ENCODE data around the gene FILIP1L.

The FILIP1L gene

GRCh38 chr3:99881121-99881524, 233.2 kb downstream of the FILIP1L start:
- no peak for DNase-seq

GRCh38 chr3:99879275-99879674, 235.0 kb downstream of the FILIP1L start:
- no peak for DNase-seq

DNA sequence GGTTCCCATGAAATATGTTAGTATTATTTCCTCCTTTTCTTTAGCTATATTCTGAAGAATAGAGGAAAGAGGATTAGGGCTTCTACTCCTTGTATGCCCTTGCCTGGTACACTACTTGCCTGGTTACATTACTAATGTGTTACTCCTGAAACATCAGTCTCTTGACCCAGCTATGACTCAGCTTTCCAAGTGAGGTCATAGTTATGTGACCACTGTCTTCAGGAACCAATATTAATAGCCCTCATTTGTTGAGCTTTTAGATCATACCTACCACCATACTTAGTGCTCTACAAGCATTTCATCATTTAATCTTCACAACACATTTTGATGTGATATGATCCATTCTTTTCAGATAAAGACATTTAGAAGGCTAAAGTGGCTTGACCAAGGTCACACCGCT, 236.3 kb downstream of the FILIP1L start:
- DNase-seq = no peak

- DNase-seq = no peak
Observed at GRCh38 chr3:99877031-99877579, 237.2 kb downstream of the FILIP1L start.

GRCh38 chr3:99875929-99876841, 238.1 kb downstream of the FILIP1L start:
- no peak for DNase-seq

DNA sequence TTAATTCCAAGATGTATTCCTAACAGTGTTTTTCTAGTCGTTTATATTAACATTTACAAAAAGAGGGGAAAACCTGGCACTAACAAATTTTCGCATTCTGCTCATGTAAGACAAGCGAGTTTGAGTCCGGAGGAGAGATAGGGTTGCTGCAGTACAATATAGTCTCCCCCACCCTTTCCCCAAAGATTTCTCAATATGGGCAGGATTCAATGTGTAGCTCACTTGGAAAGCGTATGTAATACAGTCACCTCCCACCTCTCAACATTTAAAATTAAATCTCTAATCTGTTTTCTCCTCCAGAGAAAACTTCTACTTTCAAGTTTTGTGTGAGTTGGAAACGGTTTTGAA, 238.7 kb downstream of the FILIP1L start:
- DNase-seq = no peak

DNA sequence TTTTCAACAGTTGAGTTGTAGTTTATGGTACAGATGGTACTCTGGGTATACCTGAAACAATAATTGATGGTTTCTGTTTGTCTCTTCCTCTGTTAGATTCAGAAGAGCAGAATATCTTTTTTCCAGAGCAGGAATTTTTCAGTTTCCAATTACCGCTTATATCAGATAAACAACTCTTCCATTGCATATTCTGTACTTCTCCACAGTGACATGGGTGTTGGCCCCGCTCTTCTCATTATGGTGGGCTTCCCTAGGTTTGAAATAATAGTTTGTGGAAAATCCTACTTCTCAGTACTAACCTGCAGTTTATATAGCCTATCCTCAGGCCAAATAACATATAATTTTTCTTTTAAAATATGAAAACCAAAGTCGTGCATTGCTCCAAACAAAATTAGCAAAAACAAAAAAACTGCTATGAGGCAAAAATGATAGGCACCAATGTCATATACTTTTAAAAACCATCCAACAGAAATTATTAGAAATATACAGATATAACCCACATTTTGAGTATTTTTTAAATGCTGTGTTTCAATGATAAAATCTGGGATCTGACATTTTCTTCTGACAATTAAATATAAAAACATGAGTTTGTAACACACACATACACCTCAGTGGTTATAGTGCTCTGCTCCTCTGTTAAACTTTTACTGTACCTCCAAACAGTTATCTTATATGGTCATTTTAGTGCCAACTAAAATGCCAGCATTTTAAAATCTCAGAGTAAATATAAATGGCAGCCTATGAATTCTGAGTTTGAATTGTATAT, 239.9 kb downstream of the FILIP1L start:
- no peak for DNase-seq

DNA sequence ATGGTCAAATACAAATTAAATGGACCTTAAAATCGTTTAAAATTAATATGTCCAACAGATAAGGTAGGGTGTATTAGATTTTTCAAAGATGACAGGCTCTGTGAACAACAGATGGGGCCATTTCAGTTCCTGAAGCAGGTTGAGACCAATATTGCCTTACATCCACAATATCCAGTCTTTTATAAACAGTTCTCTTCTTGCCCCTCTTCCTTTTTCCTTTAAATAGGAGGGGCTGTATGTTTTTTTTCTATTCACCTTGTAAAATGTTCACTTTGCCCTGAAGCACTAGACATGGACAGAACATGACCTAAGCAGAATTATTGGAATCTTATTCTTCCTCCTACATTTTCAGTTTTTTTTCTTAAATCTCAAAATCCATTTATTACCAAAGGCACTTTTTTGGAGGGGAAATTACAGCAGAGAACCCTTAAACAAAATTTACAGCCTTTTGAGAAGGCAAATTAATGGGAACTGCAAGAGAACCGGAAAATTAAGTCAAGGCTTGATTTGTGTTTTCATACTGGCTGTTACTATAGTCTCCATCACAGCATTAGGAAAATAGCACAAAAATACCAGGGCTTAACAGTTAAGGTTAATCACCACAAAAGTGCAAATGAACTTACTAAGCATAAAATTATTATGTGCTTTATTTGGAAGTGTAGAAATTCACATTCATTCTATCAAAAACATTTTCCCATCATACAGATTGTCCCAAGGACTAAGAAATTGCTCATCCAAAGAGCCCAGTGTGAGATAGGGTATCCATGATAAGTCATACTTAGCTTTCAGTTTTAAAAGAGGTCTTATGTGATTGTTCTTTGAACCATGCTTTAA, 240.8 kb downstream of the FILIP1L start:
- DNase-seq = no peak

GRCh38 chr3:99872923-99873254, 241.4 kb downstream of the FILIP1L start:
- no peak for DNase-seq

- no peak for DNase-seq
Observed at GRCh38 chr3:99871231-99872045, 242.9 kb downstream of the FILIP1L start.

DNA sequence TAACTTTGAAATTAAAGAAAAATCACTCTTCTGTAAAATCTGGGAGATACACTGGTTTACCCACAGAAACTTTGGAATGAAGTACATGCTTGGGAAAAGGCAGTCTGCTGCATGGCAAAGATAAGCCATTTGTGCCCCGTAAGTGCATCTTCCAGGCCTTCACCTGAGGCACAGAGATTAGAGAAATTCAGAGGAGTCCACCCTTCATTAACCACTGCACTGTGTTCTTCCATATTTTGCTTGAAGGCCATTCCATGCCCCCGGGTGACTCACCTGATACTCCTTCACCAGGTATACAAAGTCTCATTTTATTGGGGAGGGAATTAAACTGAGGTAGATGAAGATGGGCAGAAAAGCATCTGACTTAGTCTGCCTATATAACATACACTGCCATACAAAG, 243.6 kb downstream of the FILIP1L start:
- DNase-seq = no peak

- no peak for DNase-seq
Observed at GRCh38 chr3:99869621-99870020, 244.7 kb downstream of the FILIP1L start.

DNA sequence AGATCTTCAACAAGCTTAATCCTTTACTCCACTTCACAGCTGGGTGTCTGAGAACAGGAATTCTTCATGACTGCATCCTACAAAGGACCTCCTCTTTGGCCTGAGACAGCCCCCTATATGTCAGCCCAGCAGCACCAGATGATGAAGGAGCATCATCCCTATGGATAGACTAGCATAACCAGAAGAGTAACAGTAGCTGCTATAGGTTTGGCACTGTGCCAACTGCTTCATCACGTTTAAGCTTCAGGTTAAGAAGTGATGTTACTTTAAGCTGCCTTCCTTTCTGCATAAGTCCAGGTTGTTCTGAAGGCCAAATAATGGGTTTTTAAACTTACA, 246.0 kb downstream of the FILIP1L start:
- no peak for DNase-seq

DNA sequence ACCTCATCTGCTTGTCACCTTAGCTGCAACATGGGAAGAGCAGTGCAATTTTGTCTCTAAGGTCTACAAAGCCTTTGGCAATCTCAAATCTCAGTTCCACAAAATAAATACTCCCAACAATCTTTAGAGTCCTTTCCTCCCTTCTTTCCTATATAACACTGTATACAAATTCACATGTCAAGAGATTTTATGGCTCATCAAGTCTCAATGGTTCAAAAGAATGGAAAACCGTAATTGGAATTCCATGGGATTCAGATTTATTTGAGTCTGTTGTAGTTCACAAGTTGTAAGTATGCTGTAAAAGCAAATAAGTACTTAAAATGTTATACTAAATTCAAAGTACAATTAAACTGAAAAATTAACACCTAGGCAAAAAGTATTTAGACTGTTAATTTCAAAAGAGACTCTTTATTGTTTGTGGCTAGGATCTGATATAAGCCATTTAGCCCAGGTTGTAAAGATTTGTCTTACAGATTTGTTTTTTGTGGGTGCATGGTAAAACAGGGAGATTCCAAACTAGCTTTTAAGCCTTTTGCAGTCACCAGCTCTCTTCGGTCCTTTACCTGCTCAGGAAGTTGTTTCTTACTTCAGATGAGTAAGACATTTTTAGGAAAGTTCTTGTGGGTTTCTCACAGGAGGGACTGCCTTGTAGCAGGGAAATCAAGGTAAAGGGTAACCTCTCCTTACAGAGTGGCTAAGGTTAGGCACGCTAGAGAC, 246.5 kb downstream of the FILIP1L start:
- no peak for DNase-seq

- peak; percentile 67 for DNase-seq
Observed at GRCh38 chr3:99866261-99866761, 248.0 kb downstream of the FILIP1L start.

DNA sequence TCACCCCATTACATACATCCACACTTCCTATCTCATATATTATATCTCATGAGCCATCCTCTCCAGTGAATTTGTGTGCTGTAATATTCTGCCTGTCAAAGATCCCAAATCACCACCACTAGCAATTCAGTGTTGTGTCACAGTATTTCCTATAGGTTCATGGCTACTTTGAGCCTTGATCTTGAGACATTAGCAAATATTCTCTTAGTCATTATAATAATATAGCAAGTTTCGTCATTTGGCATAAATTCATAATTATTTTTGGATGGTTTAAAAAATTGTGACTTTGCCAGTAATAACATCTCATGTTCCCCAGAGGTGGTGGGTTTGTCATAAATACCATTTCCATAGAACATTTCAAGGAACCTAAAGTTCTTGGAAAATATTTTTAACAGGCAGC, 249.0 kb downstream of the FILIP1L start:
- DNase-seq = no peak

- no peak for DNase-seq
Observed at GRCh38 chr3:99864289-99864688, 250.0 kb downstream of the FILIP1L start.

DNA sequence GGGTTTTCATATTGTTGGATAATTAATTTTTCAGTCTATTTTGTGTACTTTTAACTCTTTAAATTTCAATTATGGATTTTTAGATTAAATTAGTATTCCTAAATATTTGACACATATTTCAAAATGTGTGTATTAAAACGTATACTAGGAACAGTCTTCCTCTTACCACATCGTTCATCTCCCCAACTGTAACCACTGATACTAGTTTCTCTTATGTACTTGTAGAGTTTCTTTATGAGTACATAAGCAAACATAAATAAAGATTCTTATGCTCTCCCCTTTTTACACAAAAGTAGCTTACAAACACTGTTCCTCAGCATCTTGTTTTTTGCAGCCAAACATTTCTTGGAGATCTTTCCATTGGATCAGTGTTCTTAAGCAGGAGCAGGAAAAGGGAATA, 250.7 kb downstream of the FILIP1L start:
- no peak for DNase-seq

DNA sequence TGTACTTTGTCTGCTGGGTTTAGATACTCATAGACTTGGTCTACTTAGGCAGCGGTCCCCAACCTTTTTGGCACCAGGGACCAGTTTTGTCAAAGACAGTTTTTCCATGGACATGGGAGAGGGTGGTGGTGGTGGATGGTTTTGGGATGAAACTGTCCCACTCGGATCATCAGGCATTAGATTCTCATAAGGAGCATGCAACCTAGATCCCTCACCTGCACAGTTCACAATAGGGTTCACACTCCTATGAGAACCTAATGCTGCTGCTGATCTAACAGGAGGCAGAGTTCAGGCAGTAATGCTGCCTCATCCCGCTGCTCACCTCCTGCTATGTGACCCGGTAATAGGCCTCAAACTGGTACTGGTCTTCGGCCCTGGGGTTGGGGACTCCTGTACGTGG, 251.3 kb downstream of the FILIP1L start:
- no peak for DNase-seq

DNA sequence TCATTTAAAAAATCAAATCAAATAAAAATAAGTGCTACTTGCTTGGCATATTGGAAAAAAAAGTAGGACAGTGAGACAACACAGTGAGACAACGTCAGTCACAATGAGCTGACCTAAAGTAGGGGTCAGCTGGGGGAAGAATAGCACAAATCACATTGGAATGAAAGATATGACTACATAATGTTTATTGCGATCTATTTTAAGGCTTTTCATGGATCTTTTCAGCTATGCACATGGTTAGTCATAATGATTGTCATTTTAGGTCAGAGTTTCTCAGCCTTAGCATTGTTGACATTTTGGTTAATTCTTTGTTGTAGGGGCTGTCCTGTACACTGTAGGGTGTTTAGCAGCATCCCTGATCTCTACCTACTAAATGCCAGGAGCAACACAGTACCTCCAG, 252.1 kb downstream of the FILIP1L start:
- DNase-seq = no peak

DNA sequence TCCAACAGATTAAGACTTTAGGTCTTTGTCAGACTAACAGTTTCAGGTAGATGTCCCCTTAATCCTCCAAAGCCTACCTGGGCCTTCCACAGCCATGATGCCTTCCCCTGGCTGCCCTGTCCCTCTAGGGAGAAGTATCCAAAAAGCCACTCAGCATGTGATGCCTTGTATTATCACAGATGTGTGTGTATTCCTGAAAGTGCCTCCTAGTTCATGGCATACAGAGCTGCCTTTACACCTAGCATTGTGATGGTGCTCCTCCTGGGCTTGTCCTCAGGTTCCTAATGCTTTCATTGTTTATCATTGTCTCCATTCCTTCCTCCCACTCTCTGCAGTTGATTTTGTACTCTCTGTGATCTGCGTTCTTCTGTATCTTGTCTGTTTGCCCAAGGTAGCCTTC, 253.1 kb downstream of the FILIP1L start:
- no peak for DNase-seq

- DNase-seq = no peak
Observed at GRCh38 chr3:99859825-99860224, 254.5 kb downstream of the FILIP1L start.
